Smooth muscle cell (in vitro differentiated cells): ENCODE measurements around the gene ATPAF2. TPM values are rescaled to one million over a fixed set of nuclear protein-coding genes. Genes with fewer than 3 reads are reported as not detected.

Source experiments
- DNase-seq: peaks from one replicate; lab custom pipeline; 2025; ENCODE audit not compliant: unreplicated experiment; lab: John Stamatoyannopoulos, UW
- H2AFZ ChIP-seq: fragments of 200-600 bp; sonication (generic); 2 replicates; pipeline ENCODE4 v1.6.0; 2016; ENCODE audit warnings: antibody characterized with exemption, low read depth, mild to moderate bottlenecking
- H3F3A ChIP-seq: fragments of 200-600 bp; sonication (generic); 2 replicates; pipeline ENCODE4 v1.6.0; 2017; ENCODE audit warnings: antibody characterized with exemption, low read depth
- H3K27ac ChIP-seq: fragments of 200-600 bp; sonication (generic); 2 replicates; pipeline ENCODE4 v1.5.1; 2016; ENCODE audit warnings: low read depth, mild to moderate bottlenecking
- H3K27me3 ChIP-seq: fragments of 200-600 bp; sonication (generic); 2 replicates; pipeline ENCODE4 v1.6.1; 2016; ENCODE audit warnings: low read depth, mild to moderate bottlenecking
- H3K36me3 ChIP-seq: fragments of 200-600 bp; sonication (generic); 2 replicates; pipeline ENCODE4 v1.5.1; 2016; ENCODE audit warnings: low read depth
- H3K4me1 ChIP-seq: fragments of 200-600 bp; sonication (generic); 2 replicates; pipeline ENCODE4 v1.5.1; 2016; ENCODE audit warnings: low read depth
- H3K4me2 ChIP-seq: fragments of 200-600 bp; sonication (generic); 2 replicates; pipeline ENCODE4 v1.6.0; 2016; ENCODE audit warnings: mild to moderate bottlenecking
- H3K4me3 ChIP-seq: fragments of 200-600 bp; sonication (generic); 2 replicates; pipeline ENCODE4 v1.5.1; 2016; ENCODE audit warnings: mild to moderate bottlenecking
- H3K79me2 ChIP-seq: fragments of 200-600 bp; sonication (generic); 2 replicates; pipeline ENCODE4 v1.6.0; 2016; ENCODE audit warnings: low read depth, mild to moderate bottlenecking
- H3K9ac ChIP-seq: fragments of 200-600 bp; sonication (generic); 2 replicates; pipeline ENCODE4 v1.6.0; 2016; ENCODE audit warnings: low read depth
- H3K9me3 ChIP-seq: fragments of 200-600 bp; sonication (generic); replicated peaks from 2 replicates; pipeline ENCODE4 v1.5.1; 2016; ENCODE audit warnings: low read depth
- H4K20me1 ChIP-seq: fragments of 200-600 bp; sonication (generic); 2 replicates; pipeline ENCODE4 v1.6.0; 2016; ENCODE audit warnings: low read depth
- CTCF ChIP-seq: fragments of 200-600 bp; sonication (generic); IDR thresholded peaks from 2 replicates; pipeline ENCODE4 v1.5.1; 2017; ENCODE audit warnings: borderline replicate concordance, mild to moderate bottlenecking, antibody characterized with exemption; ENCODE audit not compliant: insufficient read depth, poor library complexity, severe bottlenecking
- WGBS: methylation state at CpG from one replicate; pipeline ENCODE4 v1.1.7; 2016; ENCODE audit warnings: low lambda C conversion rate; 5-methylcytosine and 5-hydroxymethylcytosine counted together
- polyA plus RNA-seq: library from polyadenylated mRNA; unstranded; fragments of >200 nt; fragmentation: Nextera tagmentation; extraction: Ambion mirVana; gene quantifications from 2 replicates; pipeline ENCODE4 v1.2.1, GENCODE V29; 2016
- total RNA-seq: library from RNA; depleted of rRNA; stranded (reverse); fragments of >200 nt; gene quantifications from 2 replicates; pipeline ENCODE4 v1.2.3, GENCODE V29; 2014

The ATPAF2 gene
- total and polyA plus RNA-seq, 2 experiments from 2014 or later: 31.0 to 32.3 TPM

- no peak overlapping the region for H3K4me2 ChIP-seq
- H3K36me3 ChIP-seq: no peaks in the 10 kb centered on the region
- H4K20me1 ChIP-seq: no peaks in the 10 kb centered on the region
- H3F3A ChIP-seq: no peaks in the 10 kb centered on the region
- no peak overlapping the region for H3K9ac ChIP-seq
- no peaks in the 10 kb centered on the region for H3K4me1 ChIP-seq
- no peak for TF ChIP-seq CTCF
- no peaks in the 10 kb centered on the region for H3K79me2 ChIP-seq
- no peak overlapping the region for H3K27ac ChIP-seq
- no peak for DNase-seq
- no peaks in the 10 kb centered on the region for H3K27me3 ChIP-seq
- H3K4me3 ChIP-seq: no peak overlapping the region
- no peaks in the 10 kb centered on the region for H3K9me3 ChIP-seq
- 95% methylated on average over 12 of the region's 12 CpGs for WGBS
- H2AFZ ChIP-seq: no peak overlapping the region
These were observed 22.5 kb downstream of the ATPAF2 start for GRCh38 chr17:18016426-18016825.

- Histone ChIP-seq H3K27ac (no peak overlapping the region), H3K79me2 (no peaks in the 10 kb centered on the region), H2AFZ (no peak overlapping the region), H3F3A (no peaks in the 10 kb centered on the region), H3K4me2 (no peak overlapping the region), H3K36me3 (no peaks in the 10 kb centered on the region), H3K9me3 (no peaks in the 10 kb centered on the region), H3K27me3 (no peaks in the 10 kb centered on the region), H4K20me1 (no peaks in the 10 kb centered on the region), H3K9ac (no peak overlapping the region), H3K4me3 (no peak overlapping the region), H3K4me1 (no peaks in the 10 kb centered on the region)
- WGBS: 96% methylated on average over 5 of the region's 5 CpGs
- no peak for TF ChIP-seq CTCF
- DNase-seq: no peak
These were observed 23.4 kb downstream of the ATPAF2 start for GRCh38 chr17:18015593-18015992.

GRCh38 chr17:18014006-18014405 lies 25.0 kb downstream of the ATPAF2 start:
- H3K27me3 ChIP-seq: no peaks in the 10 kb centered on the region
- H3K4me1 ChIP-seq: no peaks in the 10 kb centered on the region
- H3F3A ChIP-seq: no peaks in the 10 kb centered on the region
- no peak overlapping the region for H3K27ac ChIP-seq
- no peaks in the 10 kb centered on the region for H3K79me2 ChIP-seq
- WGBS: 96% methylated on average over 6 of the region's 6 CpGs
- no peak overlapping the region for H3K4me2 ChIP-seq
- no peaks in the 10 kb centered on the region for H3K36me3 ChIP-seq
- DNase-seq: no peak
- TF ChIP-seq CTCF: no peak
- no peak overlapping the region for H3K4me3 ChIP-seq
- H4K20me1 ChIP-seq: no peaks in the 10 kb centered on the region
- no peaks in the 10 kb centered on the region for H3K9me3 ChIP-seq
- no peak overlapping the region for H3K9ac ChIP-seq
- no peak overlapping the region for H2AFZ ChIP-seq

- DNase-seq: no peak
- no peak for TF ChIP-seq CTCF
- Histone ChIP-seq H3K27me3 (no peaks in the 10 kb centered on the region), H3K9ac (no peak overlapping the region), H3F3A (no peaks in the 10 kb centered on the region), H3K4me3 (no peak overlapping the region), H2AFZ (no peak overlapping the region), H3K79me2 (no peaks in the 10 kb centered on the region), H3K27ac (no peak overlapping the region), H3K36me3 (no peaks in the 10 kb centered on the region), H4K20me1 (no peaks in the 10 kb centered on the region), H3K4me2 (no peak overlapping the region), H3K4me1 (no peaks in the 10 kb centered on the region), H3K9me3 (no peaks in the 10 kb centered on the region)
- WGBS: 99% methylated on average over 5 of the region's 5 CpGs
These were observed 27.7 kb downstream of the ATPAF2 start for GRCh38 chr17:18011286-18011685.
